ENCODE measurements around the gene SLC12A6.

Gene SLC12A6

DNA sequence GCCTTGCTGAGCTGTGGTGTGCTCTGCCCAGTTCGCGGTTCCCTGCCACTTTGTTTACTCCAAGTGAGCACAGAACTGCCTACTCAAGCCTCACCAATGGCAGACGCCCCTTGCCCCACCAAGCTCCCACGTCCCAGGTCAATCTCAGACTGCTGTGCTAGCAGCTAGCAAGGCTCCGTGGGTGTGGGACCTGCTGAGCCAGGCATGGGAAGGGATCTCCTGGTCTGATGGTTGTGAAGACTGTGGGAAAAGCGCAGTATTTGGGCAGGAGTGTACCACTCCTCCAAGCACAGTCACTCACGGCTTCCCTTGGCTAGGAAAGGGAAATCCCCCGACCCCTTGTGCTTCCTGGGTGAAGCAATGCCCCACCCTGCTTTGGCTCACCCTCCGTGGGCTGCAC lies 45.0 kb downstream of the SLC12A6 start:
- no peak overlapping the region for H3K4me3 ChIP-seq (ENCODE audit: low read depth, low read length)
- TF ChIP-seq, protein P1, sequence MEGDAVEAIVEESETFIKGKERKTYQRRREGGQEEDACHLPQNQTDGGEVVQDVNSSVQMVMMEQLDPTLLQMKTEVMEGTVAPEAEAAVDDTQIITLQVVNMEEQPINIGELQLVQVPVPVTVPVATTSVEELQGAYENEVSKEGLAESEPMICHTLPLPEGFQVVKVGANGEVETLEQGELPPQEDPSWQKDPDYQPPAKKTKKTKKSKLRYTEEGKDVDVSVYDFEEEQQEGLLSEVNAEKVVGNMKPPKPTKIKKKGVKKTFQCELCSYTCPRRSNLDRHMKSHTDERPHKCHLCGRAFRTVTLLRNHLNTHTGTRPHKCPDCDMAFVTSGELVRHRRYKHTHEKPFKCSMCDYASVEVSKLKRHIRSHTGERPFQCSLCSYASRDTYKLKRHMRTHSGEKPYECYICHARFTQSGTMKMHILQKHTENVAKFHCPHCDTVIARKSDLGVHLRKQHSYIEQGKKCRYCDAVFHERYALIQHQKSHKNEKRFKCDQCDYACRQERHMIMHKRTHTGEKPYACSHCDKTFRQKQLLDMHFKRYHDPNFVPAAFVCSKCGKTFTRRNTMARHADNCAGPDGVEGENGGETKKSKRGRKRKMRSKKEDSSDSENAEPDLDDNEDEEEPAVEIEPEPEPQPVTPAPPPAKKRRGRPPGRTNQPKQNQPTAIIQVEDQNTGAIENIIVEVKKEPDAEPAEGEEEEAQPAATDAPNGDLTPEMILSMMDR (IDR thresholded peaks at IDR 0.05; ENCODE audit: low read depth, low read length, missing control alignments), result no peak
- in situ Hi-C loops (cut with HindIII; ENCODE audit: low sequenced_read_pairs), result no loop called here
- no peak for DNase-seq (ENCODE audit: low read depth)

DNA sequence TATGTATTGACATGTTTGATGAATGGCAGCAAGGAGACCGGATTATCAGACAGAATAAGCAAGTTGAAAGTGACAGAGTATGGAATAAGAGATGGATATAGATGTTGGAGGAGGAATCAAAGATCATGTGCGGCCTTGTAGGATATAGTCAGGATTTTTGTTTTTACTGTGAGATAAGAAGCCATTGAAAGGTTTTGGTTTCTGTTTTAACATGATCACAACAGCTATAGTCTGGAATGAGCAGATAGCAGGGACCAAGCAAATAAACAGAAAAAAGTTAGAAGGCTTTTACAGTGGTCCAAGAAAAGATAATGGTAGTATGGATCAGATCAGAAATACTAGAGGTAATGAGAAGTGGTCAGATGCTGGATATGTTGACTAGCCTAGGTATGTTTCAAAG lies 52.6 kb downstream of the SLC12A6 start:
- in situ Hi-C loops (cut with HindIII; ENCODE audit: low sequenced_read_pairs), result no loop called here
- no peak overlapping the region for H3K4me3 ChIP-seq (ENCODE audit: low read depth, low read length)
- TF ChIP-seq, protein P1 (IDR thresholded peaks at IDR 0.05; ENCODE audit: low read depth, low read length, missing control alignments), result no peak
- DNase-seq (ENCODE audit: low read depth), result no peak

DNA sequence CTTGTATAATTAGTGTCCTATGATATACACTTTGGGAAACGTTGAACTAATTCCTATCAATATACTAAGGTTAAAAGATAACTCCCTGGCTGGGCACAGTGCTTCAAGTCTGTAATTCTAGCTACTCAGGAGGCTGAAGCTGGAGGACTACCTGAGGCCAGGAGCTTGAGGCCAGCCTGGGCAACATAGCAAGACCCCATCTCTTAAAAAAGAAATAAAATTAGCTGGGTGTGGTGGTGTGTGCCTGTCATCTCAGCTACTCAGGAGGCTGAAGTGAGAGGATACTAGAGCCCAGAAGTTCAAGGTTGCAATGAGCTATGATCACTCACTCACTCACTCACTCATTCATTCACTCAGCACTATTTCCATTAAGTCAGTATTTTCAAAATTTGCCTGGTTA lies 55.2 kb downstream of the SLC12A6 start:
- no peak overlapping the region for H3K4me3 ChIP-seq (ENCODE audit: low read depth, low read length)
- DNase-seq (ENCODE audit: low read depth), result no peak
- in situ Hi-C loops (cut with HindIII; ENCODE audit: low sequenced_read_pairs), result no loop called here
- TF ChIP-seq, protein P1 (IDR thresholded peaks at IDR 0.05; ENCODE audit: low read depth, low read length, missing control alignments), result no peak

DNA sequence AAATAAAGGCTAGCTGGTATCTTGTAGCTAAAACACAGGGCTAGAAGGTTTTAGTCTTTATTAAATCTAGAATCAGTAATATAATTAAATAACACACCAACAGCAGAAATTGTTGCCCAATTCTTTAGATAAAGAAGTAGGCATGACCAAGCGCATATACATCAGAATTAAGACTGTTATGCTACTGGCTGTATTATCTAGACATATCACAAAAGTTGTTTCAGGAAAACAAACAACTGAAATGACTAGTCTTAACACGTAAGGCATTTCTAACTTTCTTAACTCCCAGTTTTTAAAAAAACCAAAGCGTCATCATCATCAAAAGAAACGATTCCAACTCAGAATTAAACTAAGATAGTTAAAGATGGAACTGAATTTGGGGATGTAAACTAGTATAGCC lies 57.4 kb downstream of the SLC12A6 start:
- in situ Hi-C loops (cut with HindIII; ENCODE audit: low sequenced_read_pairs), result no loop called here
- TF ChIP-seq, protein P1 (IDR thresholded peaks at IDR 0.05; ENCODE audit: low read depth, low read length, missing control alignments), result no peak
- no peak overlapping the region for H3K4me3 ChIP-seq (ENCODE audit: low read depth, low read length)
- DNase-seq (ENCODE audit: low read depth), result no peak

DNA sequence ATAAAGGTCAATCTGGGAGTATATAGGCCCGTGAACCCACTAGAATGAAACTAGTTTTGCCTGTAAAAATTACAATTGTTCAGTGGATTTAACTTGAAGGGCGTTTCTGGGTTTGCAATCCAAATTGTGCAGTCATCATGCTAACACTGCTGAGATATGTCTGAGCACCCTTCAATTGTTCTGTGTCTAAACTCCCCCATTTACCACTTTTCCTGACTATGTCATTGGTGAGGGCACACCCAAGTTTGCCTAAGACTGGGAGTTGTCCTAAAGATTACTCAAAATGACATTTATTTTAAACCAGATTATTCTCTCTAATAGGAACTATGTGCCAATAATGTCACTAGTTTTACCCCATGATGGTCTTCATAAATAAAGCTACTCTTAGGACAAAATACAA lies 58.2 kb downstream of the SLC12A6 start:
- in situ Hi-C loops (cut with HindIII; ENCODE audit: low sequenced_read_pairs), result no loop called here
- no peak for DNase-seq (ENCODE audit: low read depth)
- H3K4me3 ChIP-seq (ENCODE audit: low read depth, low read length), result no peak overlapping the region
- TF ChIP-seq, protein P1 (IDR thresholded peaks at IDR 0.05; ENCODE audit: low read depth, low read length, missing control alignments), result no peak

DNA sequence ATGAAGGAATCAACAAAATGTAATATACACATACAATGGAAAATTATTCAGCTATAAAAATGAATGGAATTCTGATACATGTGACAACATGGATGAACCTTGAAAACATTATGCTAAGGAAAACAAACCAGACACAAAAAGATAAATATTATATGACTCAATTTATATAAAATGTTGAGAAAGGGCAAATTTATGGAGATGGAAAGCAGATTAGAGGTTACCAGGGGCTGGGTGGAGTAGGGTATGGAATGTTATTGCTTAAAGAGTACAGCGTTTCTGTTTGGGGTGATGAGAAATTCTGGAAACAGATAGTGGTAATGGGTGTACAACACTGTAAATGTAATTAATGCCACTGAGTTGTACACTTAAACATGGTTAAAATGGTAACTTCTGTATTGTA lies 61.9 kb downstream of the SLC12A6 start:
- no peak for DNase-seq (ENCODE audit: low read depth)
- no peak overlapping the region for H3K4me3 ChIP-seq (ENCODE audit: low read depth, low read length)
- in situ Hi-C loops (cut with HindIII; ENCODE audit: low sequenced_read_pairs), result no loop called here
- TF ChIP-seq, protein P1 (IDR thresholded peaks at IDR 0.05; ENCODE audit: low read depth, low read length, missing control alignments), result no peak

DNA sequence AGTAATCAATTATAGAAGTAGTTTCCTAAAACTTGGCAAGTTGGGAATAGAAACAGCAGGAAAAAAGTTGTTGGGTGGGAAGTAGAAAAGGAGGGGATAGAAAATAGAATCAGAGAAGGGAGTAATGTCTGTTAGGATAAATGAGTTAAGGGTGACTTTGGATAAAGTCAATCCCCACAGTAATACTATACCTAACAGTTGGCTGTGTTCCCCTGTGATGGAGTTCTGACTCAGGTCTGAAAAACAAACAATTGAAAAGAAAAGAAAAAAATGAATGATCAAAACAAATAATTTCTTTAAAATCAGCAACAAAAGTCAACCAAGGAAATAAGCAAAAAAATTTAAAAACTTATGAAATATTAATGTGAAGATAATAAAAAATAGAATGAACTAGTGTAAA lies 62.4 kb downstream of the SLC12A6 start:
- H3K4me3 ChIP-seq (ENCODE audit: low read depth, low read length), result no peak overlapping the region
- in situ Hi-C loops (cut with HindIII; ENCODE audit: low sequenced_read_pairs), result no loop called here
- DNase-seq (ENCODE audit: low read depth), result no peak
- TF ChIP-seq, protein P1 (IDR thresholded peaks at IDR 0.05; ENCODE audit: low read depth, low read length, missing control alignments), result no peak

Measured in astrocyte of the cerebellum (primary cell).